ENCODE measurements around the gene USP11.
A peak's percentile ranks its signal among the peaks of the same experiment; 100 is the strongest.

- no peak for TF ChIP-seq BCL6B (tag by site-specific recombination; IDR thresholded peaks at IDR 0.05)
- TF ChIP-seq, protein P1, sequence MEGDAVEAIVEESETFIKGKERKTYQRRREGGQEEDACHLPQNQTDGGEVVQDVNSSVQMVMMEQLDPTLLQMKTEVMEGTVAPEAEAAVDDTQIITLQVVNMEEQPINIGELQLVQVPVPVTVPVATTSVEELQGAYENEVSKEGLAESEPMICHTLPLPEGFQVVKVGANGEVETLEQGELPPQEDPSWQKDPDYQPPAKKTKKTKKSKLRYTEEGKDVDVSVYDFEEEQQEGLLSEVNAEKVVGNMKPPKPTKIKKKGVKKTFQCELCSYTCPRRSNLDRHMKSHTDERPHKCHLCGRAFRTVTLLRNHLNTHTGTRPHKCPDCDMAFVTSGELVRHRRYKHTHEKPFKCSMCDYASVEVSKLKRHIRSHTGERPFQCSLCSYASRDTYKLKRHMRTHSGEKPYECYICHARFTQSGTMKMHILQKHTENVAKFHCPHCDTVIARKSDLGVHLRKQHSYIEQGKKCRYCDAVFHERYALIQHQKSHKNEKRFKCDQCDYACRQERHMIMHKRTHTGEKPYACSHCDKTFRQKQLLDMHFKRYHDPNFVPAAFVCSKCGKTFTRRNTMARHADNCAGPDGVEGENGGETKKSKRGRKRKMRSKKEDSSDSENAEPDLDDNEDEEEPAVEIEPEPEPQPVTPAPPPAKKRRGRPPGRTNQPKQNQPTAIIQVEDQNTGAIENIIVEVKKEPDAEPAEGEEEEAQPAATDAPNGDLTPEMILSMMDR (tag by site-specific recombination; IDR thresholded peaks at IDR 0.05) = no peak
- no peak for TF ChIP-seq ZNF23 (tag by site-specific recombination; IDR thresholded peaks at IDR 0.05; ENCODE audit: borderline replicate concordance)
- no peak for TF ChIP-seq ZNF530 (tag by site-specific recombination; IDR thresholded peaks at IDR 0.05; ENCODE audit: low read depth)
- TF ChIP-seq, protein P2, sequence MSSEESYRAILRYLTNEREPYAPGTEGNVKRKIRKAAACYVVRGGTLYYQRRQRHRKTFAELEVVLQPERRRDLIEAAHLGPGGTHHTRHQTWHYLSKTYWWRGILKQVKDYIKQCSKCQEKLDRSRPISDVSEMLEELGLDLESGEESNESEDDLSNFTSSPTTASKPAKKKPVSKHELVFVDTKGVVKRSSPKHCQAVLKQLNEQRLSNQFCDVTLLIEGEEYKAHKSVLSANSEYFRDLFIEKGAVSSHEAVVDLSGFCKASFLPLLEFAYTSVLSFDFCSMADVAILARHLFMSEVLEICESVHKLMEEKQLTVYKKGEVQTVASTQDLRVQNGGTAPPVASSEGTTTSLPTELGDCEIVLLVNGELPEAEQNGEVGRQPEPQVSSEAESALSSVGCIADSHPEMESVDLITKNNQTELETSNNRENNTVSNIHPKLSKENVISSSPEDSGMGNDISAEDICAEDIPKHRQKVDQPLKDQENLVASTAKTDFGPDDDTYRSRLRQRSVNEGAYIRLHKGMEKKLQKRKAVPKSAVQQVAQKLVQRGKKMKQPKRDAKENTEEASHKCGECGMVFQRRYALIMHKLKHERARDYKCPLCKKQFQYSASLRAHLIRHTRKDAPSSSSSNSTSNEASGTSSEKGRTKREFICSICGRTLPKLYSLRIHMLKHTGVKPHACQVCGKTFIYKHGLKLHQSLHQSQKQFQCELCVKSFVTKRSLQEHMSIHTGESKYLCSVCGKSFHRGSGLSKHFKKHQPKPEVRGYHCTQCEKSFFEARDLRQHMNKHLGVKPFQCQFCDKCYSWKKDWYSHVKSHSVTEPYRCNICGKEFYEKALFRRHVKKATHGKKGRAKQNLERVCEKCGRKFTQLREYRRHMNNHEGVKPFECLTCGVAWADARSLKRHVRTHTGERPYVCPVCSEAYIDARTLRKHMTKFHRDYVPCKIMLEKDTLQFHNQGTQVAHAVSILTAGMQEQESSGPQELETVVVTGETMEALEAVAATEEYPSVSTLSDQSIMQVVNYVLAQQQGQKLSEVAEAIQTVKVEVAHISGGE (tag by site-specific recombination; conservative IDR thresholded peaks at IDR 0.05; ENCODE audit: low read depth) = no peak
- TF ChIP-seq ZNF266 (tag by site-specific recombination; IDR thresholded peaks at IDR 0.05; ENCODE audit: low read depth) = no peak
- TF ChIP-seq ZNF658 (tag by site-specific recombination; IDR thresholded peaks at IDR 0.05) = no peak
- TF ChIP-seq ZNF274 (IDR thresholded peaks at IDR 0.05; ENCODE audit: low read length) = no peak
- no peak for TF ChIP-seq ZNF274 (tag by site-specific recombination; IDR thresholded peaks at IDR 0.05; ENCODE audit: borderline replicate concordance)
- peak; percentile 81 for TF ChIP-seq ZNF561 (tag by site-specific recombination; IDR thresholded peaks at IDR 0.05; ENCODE audit: borderline replicate concordance)
- no peak for TF ChIP-seq ZNF555 (tag by site-specific recombination; conservative IDR thresholded peaks at IDR 0.05)
- TF ChIP-seq GLIS2 (tag by site-specific recombination; IDR thresholded peaks at IDR 0.05) = no peak
- no peak for TF ChIP-seq MEIS1 (CRISPR knock-in tag; IDR thresholded peaks at IDR 0.05; ENCODE audit: borderline replicate concordance)
- TF ChIP-seq ZSCAN23 (tag by site-specific recombination; IDR thresholded peaks at IDR 0.05) = peak; percentile 74; the same call in 1 of the 2 replicates
- TF ChIP-seq, protein P3, sequence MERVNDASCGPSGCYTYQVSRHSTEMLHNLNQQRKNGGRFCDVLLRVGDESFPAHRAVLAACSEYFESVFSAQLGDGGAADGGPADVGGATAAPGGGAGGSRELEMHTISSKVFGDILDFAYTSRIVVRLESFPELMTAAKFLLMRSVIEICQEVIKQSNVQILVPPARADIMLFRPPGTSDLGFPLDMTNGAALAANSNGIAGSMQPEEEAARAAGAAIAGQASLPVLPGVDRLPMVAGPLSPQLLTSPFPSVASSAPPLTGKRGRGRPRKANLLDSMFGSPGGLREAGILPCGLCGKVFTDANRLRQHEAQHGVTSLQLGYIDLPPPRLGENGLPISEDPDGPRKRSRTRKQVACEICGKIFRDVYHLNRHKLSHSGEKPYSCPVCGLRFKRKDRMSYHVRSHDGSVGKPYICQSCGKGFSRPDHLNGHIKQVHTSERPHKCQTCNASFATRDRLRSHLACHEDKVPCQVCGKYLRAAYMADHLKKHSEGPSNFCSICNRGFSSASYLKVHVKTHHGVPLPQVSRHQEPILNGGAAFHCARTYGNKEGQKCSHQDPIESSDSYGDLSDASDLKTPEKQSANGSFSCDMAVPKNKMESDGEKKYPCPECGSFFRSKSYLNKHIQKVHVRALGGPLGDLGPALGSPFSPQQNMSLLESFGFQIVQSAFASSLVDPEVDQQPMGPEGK (tag by site-specific recombination; IDR thresholded peaks at IDR 0.05) = peak; percentile 65
Observed at GRCh38 chrX:47218280-47218919, 14.4 kb upstream of the USP11 start, which contains the start of gene CDK16.
